ENCODE measurements around the gene UBP1. TPM values are rescaled to one million over a fixed set of nuclear protein-coding genes. Genes with fewer than 3 reads are reported as not detected.

UBP1 gene
- total RNA-seq, 1 experiment from 2014 or later, result 68.3 TPM

DNA sequence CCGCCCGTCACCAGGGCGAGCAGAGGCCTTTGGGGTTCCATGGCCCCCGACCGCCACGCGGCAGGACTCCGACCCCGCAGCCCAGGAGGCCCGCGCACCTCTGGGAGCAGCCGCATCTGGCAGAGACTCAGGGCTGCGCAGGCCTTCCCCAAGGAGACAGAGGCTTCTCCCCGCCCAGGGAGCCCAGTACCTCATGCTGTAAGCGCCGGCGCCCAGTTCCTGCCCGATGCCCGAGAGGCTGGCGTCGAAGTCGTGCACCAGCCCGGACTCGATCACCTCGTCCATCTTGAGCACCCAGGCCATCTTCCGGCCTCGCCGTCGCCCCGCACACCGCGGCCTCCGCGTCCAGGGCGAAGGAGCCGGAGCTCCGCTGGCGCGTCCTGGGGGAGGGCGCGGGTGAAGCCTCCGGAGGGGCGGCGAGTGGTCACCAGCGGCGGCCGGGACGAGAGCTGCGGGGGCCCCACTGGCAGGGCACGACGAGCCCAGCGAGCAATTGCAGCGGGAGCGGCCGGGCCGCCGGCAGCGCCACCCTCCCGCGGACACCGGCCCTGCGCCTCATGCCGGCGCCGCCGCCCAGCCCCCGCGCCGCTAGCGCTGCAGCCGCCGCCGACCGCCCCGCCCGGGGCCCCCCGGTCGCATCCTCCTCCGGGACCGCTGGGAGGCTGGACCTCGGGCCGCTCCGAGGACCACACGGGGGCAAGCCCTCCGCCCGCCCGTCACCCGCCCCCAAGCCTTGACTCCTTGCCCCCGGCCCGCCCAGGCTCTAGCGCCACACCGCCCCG is 468 bp downstream of the UBP1 start:
- Mint-ChIP-seq H3K4me3 (ENCODE audit: low read depth, unreplicated experiment) (peak overlapping the region; percentile 91), H3K27me3 (ENCODE audit: unreplicated experiment) (no peaks in the 10 kb centered on the region), H3K27ac (ENCODE audit: unreplicated experiment) (peak overlapping the region; percentile 90), H3K9me3 (ENCODE audit: low read depth, unreplicated experiment) (no peaks in the 10 kb centered on the region), H3K36me3 (ENCODE audit: insufficient read depth, unreplicated experiment) (peaks cover 41% of the 10 kb centered on the region), H3K4me1 (ENCODE audit: low read depth, unreplicated experiment) (peaks cover 21% of the 10 kb centered on the region)
- CTCF ChIA-PET, result interaction anchor here (1.4 to 1.8 kb wide), 2 partner anchors 10 to 11 kb away, joined by 3 to 5 read pairs; no protein-coding TSS in a partner anchor
- peak; percentile 74 for DNase-seq
- TF ChIP-seq, protein P1, sequence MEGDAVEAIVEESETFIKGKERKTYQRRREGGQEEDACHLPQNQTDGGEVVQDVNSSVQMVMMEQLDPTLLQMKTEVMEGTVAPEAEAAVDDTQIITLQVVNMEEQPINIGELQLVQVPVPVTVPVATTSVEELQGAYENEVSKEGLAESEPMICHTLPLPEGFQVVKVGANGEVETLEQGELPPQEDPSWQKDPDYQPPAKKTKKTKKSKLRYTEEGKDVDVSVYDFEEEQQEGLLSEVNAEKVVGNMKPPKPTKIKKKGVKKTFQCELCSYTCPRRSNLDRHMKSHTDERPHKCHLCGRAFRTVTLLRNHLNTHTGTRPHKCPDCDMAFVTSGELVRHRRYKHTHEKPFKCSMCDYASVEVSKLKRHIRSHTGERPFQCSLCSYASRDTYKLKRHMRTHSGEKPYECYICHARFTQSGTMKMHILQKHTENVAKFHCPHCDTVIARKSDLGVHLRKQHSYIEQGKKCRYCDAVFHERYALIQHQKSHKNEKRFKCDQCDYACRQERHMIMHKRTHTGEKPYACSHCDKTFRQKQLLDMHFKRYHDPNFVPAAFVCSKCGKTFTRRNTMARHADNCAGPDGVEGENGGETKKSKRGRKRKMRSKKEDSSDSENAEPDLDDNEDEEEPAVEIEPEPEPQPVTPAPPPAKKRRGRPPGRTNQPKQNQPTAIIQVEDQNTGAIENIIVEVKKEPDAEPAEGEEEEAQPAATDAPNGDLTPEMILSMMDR (IDR thresholded peaks at IDR 0.05; ENCODE audit: unreplicated experiment), result no peak
- intact Hi-C loops (cut with micrococcal nuclease; ENCODE audit: unreplicated experiment), result loop anchor here (5.0 kb wide), 2 partner anchors 43 to 47 kb away; no protein-coding TSS in a partner anchor
- no TSS peak for BruUV-seq (replicated peaks)

DNA sequence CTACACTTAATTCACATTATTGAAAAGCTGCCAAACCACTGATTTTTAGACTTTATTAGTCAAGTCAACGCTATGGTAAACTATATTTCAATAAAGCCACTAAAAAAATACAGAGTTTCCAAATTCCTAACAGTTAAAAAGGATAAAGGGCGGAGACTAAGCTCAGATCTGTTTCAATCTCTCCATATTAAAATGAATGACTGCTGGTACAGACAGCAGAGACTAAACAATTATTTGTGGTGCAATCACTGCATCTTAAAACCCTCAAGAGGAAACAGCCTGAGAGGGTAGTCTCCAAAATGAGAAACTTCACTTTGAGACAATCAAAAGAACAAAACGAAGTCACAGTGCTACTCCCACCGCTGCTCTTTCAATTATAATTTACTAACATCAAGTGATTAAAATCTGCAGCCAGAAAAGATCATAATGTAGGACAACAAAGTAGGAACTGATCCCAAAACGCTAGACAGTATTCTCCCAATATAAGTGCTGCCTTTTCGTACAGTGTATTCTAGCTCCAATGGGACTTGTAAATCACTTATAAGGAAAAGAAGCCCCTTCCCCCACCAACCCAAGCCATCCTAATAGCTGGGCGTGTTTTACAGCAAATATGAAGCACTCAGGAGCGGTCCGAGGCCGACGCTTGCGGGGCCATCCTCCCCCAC is 1.2 kb downstream of the UBP1 start:
- intact Hi-C loops (cut with micrococcal nuclease; ENCODE audit: unreplicated experiment), result loop anchor here (5.0 kb wide), 1 partner anchor 47 kb away; no protein-coding TSS in a partner anchor
- Mint-ChIP-seq H3K27me3 (ENCODE audit: unreplicated experiment) (no peaks in the 10 kb centered on the region), H3K36me3 (ENCODE audit: insufficient read depth, unreplicated experiment) (peaks cover 41% of the 10 kb centered on the region), H3K9me3 (ENCODE audit: low read depth, unreplicated experiment) (no peaks in the 10 kb centered on the region), H3K27ac (ENCODE audit: unreplicated experiment) (peak overlapping the region; percentile 55), H3K4me3 (ENCODE audit: low read depth, unreplicated experiment) (peak overlapping the region; percentile 91), H3K4me1 (ENCODE audit: low read depth, unreplicated experiment) (peaks cover 21% of the 10 kb centered on the region)
- BruUV-seq (replicated peaks), result TSS peak; percentile 34
- CTCF ChIA-PET, result interaction anchor here (1.4 kb wide), 1 partner anchor 10 kb away, joined by 3 read pairs; no protein-coding TSS in a partner anchor
- TF ChIP-seq, protein P1 (IDR thresholded peaks at IDR 0.05; ENCODE audit: unreplicated experiment), result no peak
- no peak for DNase-seq

DNA sequence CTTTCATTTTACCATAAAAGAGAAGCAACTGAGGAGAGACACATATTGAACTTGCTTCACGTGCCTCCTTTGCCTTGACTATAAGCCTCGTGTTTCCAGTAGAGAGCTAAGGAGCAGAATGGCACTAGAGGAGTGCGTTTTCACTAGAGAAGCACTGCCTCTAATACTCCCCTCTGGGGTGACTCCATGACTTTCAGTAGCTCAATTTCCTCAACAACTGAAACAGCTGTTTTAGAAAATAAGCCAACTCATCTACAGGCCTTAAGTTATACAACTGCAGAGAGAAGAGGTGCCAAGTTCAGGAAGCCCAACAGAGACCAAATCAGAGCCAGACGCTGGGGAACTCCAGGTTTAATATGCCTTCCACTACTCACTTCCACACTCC is 1.9 kb downstream of the UBP1 start:
- Mint-ChIP-seq H3K9me3 (ENCODE audit: low read depth, unreplicated experiment) (no peaks in the 10 kb centered on the region), H3K4me3 (ENCODE audit: low read depth, unreplicated experiment) (peak overlapping the region; percentile 91), H3K27ac (ENCODE audit: unreplicated experiment) (peak overlapping the region; percentile 55), H3K36me3 (ENCODE audit: insufficient read depth, unreplicated experiment) (peaks cover 41% of the 10 kb centered on the region), H3K4me1 (ENCODE audit: low read depth, unreplicated experiment) (peaks cover 21% of the 10 kb centered on the region), H3K27me3 (ENCODE audit: unreplicated experiment) (no peaks in the 10 kb centered on the region)
- BruUV-seq (replicated peaks), result no TSS peak
- intact Hi-C loops (cut with micrococcal nuclease; ENCODE audit: unreplicated experiment), result loop anchor here (5.0 kb wide), 1 partner anchor 46 kb away; no protein-coding TSS in a partner anchor
- TF ChIP-seq, protein P1 (IDR thresholded peaks at IDR 0.05; ENCODE audit: unreplicated experiment), result no peak
- CTCF ChIA-PET, result interaction anchor here (1.4 kb wide), 1 partner anchor 9 kb away, joined by 3 read pairs; no protein-coding TSS in a partner anchor
- DNase-seq, result no peak

DNA sequence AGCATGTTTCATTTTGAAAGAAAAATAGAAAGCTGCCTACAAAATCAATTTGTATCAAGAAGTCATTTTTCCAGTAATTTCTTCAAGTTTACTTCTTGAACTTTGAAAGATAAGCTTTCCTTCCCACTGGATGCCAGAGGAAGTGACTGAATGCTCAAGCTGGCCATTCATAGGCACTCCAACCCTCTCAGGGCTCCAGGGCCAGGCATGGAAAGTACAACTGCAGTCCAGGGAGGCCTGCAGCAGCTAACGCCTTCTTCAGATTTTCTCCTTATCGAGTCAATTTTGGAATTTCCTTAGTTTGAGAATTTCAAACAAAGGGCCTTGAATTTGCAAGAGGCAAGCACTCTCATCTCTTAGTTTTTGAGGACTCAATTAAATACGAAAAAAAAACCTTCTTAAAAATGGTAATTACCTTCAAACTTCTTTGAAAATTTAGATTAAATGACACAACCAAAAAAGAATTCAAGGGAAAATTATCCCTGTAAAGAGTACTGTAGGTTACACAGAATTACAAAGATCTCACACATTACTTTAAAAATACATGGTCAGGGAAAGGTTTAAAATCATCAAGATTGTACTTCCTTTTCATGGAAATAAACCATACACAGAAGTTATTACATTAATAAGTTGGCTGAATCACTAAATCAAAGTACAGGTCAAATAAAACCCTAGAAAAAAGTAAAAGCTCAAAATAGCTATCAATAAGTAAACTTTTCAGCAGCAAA is 2.5 kb downstream of the UBP1 start:
- Mint-ChIP-seq H3K4me1 (ENCODE audit: low read depth, unreplicated experiment) (peaks cover 21% of the 10 kb centered on the region), H3K4me3 (ENCODE audit: low read depth, unreplicated experiment) (peak overlapping the region; percentile 91), H3K9me3 (ENCODE audit: low read depth, unreplicated experiment) (no peaks in the 10 kb centered on the region), H3K27me3 (ENCODE audit: unreplicated experiment) (no peaks in the 10 kb centered on the region), H3K36me3 (ENCODE audit: insufficient read depth, unreplicated experiment) (peaks cover 41% of the 10 kb centered on the region), H3K27ac (ENCODE audit: unreplicated experiment) (peak overlapping the region; percentile 55)
- TF ChIP-seq, protein P1 (IDR thresholded peaks at IDR 0.05; ENCODE audit: unreplicated experiment), result no peak
- peak; percentile 49 for DNase-seq
- no TSS peak for BruUV-seq (replicated peaks)
- CTCF ChIA-PET, result interaction anchor here (0.8 to 0.9 kb wide), 2 partner anchors 8 to 349 kb away, joined by 3 to 5 read pairs; no protein-coding TSS in a partner anchor
- intact Hi-C loops (cut with micrococcal nuclease; ENCODE audit: unreplicated experiment), result loop anchor here (5.0 kb wide), 1 partner anchor 45 kb away; no protein-coding TSS in a partner anchor
